CD4-positive, alpha-beta T cell treated with Interleukin-15 for 4 hours (primary cell): ENCODE measurements around the gene PQBP1.
"Not testable (repeated sequence)": the region's sequence is repeated elsewhere in the genome, so short reads cannot be mapped to it uniquely, and the experiment has no call there.

Experiments used
- DNase-seq: peaks from one replicate; pipeline ENCODE4 v3.0.0-alpha.2; 2020; ENCODE audit warnings: low spot score

PQBP1 gene, protein sequence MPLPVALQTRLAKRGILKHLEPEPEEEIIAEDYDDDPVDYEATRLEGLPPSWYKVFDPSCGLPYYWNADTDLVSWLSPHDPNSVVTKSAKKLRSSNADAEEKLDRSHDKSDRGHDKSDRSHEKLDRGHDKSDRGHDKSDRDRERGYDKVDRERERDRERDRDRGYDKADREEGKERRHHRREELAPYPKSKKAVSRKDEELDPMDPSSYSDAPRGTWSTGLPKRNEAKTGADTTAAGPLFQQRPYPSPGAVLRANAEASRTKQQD

DNA sequence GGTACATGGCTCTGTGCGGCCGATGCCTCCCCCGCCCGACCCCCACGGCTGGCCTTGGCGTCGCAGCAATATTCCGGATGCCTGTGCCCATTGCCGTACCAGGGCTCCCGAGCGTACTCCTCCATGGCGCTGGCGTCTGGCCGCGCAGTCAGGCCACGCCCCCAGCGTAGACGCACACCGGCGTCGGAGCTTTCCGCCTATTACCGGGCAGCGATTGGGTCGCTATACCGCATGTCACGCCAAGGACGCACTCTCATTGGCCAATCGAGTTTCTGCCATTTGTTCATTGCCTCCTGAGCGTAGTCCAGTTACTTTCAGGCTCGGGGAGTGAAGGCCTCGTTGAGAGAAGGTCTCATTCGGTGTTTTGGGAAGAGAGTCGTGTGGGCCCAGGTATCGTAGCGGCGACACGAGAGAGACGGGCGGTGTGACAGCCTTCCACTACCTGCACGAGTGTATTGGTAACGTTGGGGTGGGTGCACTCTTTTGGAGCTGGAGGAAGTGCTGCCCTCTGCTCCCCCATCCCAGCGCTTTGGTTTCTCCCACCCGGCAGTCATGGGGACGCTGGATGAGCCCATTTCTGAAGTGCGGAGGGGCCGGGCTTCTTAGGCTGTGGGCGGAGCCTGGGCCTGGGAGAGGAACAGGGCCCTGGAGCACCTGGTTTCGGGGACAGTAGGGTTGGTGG, at the start of gene PQBP1, which contains the start of gene TIMM17B:
Gene PQBP1, plus strand, starts transcription at position 306 of the 682 bp plus-strand sequence. CDS start 580 bp downstream, outside the sequence.
Gene TIMM17B, minus strand, starts transcription at position 144 of the 682 bp plus-strand sequence. Its CDS starts 19 bp downstream, at position 125.
- DNase-seq, result peak; percentile 90

DNA sequence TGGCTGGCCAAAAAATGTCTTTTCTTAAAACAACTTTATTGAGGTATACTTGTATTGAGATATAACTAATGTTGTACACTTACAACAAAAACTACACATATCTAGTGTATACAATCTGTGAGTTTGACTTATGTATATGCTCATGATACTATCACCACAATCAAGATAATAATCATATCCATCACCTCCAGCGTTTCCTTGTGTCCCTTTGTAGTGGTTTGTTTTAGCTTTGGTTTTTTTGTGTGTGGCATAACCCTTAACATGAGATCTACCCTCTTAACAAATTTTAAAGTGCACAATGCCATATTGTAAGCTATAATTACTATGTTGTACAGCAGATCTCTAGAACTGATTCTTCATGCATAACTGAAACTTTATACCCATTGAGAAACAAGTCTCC, 48.9 kb upstream of the PQBP1 start:
- DNase-seq, result no peak

DNA sequence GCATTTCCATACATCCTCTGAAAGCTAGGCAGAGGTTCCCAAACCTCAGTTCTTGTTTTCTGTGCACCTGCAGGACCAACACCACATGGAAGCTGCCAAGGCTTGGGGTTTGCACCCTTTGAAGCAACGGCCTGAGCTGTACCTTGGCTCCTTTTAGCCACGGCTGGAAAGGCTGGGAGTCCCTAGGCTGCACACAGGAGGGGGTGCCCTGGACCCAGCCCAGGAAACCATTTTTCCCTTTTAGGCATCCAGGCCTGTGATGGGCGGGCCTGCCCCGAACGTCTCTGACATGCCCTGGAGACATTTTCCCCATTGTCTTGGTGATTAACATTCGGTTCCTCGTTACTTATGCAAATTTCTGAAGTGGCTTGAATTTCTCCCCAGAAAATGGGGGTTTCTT, 44.9 kb upstream of the PQBP1 start:
- no peak for DNase-seq

DNA sequence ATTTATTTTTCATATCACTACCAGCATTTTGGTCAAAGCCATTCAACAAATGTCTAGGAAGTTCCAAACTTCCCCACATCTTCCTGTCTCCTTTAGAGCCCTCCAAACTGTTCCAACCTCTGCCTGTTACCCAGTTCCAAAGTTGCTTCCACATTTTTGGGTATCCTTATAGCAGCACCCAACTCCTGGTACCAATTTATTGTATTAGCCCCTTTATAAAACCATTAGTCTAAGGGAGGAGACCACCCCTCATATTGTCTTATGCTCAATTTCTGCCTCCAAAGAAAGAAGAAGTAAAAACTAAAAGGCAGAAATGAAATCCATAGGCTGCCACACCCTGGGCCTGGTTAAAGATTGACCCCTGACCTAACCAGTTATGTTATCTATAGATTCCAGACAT, 44.2 kb upstream of the PQBP1 start:
- DNase-seq, result not testable (repeated sequence)

DNA sequence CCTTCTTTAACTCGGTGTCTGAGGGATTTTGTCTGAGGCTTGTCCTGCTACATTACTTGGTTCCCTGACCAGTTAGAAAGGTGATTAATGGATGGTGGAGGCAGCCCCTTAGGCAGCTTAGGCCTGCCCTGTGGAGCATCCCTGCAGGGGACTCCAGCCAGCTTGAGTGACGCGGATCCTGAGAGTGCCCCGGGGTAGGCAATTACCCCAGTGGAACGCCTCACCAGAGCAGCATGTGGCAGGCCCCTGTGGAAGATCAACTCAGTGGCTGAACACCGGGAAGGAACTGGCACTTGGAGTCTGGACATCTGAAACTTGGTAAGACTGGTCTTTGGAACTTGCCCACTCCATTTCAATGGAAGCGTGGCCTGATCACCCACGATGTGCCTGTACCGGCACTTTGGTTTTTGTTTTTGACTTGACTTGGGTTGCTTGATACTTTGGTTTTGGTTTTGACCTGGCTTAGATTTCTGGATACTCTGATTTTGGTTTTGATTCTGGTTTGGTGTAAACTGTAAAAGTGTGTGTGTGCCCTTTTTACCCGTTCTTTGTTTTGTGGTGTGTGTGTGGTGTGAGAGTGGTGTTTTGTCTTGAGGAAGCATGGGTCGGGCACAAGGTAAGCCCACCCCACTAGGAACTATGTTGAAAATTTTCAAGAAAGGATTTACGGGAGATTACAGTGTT, 43.5 kb upstream of the PQBP1 start:
- not testable (repeated sequence) for DNase-seq

DNA sequence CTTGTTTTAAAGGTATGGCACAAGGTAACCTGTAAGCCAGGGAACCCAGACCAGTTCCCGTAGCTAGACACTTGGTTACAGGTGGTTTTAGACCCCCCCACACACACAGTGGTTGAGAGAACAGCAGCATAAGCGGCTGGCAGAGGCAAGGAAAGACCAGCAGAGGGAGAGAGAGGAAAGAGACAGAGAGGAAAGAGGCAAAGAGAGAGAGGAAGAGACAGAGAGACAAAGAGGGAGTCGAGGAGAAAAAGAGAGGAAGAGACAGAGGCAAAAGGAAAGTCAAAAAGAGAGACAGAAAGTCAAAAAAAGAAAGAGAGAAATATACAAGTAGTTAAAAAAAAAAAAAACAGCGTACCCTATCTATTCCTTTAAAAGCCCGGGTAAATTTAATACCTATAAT, 42.8 kb upstream of the PQBP1 start:
- peak; percentile 7 for DNase-seq

DNA sequence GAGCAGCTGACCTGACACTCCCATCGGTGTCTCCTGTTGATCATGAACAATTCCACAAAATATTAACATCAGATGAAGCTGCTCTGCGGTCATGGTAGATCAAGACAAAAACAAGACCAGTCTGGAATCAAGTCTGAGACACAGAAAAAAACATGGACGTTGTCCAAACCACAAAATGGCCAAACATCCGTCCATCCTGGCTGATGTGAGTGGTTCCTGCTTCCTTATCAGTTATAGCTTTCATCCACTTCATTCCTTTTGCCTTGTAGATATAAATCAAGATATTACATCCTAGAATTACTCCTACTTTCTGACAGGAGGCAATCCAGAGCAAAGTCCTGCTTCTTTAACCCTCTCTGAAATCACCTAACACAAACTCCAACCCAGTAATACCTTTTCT, 33.5 kb upstream of the PQBP1 start:
- no peak for DNase-seq

DNA sequence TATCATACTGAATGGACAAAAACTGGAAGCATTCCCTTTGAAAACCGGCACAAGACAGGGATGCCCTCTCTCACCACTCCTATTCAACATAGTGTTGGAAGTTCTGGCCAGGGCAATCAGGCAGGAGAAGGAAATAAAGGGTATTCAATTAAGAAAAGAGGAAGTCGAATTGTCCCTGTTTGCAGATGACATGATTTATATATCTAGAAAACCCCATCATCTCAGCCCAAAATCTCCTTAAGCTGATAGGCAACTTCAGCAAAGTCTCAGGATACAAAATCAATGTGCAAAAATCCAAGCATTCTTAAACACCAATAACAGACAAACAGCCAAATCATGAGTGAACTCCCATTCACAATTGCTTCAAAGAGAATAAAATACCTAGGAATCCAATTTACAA, 25.7 kb upstream of the PQBP1 start:
- not testable (repeated sequence) for DNase-seq

DNA sequence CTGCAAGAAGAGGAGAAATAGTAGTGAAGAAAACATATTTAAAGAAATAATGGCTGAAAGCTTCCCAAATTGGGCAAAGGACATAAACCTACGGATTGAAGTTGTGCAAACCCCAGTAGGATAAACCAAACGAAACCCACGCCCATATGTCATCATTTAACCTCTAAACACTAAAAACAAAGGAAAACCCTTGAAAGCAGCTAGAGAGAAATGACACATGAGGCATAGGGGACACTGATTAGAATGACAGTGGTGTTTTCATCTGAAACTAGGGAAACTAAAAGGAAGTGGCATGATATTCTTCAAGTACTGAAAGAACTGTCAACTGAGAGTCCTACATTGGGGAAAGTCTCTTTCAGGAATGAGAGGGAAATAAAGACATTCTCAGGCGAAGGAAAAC, 20.8 kb upstream of the PQBP1 start:
- not testable (repeated sequence) for DNase-seq

DNA sequence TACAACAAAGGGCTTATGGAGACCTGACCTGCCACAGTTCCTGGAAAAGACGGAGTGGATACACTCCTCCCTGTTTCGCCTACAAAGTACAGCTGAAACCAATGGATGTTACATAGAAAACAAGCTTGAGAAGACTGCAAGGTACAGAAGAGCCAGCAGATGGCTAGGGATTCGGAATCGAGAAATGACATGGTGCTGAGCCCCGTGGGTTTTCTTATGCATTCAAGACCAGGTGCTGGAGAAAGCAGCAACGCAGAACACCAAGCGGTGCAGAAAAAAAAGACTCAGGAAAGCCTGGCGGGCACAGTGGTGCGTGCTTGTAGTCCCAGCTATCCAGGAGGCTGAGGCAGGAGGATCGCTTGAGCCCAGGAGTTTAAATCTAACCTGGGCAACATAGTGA, 14.0 kb upstream of the PQBP1 start:
- DNase-seq, result no peak

DNA sequence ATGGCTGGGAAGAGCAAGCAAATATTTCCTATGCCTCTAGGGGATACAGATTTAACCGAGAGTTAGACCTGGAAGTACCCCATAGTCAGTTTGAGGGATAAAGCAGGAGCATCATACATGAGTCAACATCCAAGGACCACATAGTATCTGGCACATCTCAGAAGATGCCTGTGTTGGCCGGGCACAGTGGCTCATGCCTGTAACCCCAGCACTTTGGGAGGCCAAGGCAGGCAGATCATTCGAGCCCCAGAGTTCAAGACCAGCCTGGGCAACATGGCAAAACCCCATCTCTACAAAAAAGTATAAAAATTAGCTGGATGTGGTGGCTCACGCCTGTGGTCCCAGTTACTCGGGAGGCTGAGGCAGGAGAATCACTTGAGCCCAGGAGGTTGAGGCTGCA, 11.1 kb upstream of the PQBP1 start:
- DNase-seq, result not testable (repeated sequence)

DNA sequence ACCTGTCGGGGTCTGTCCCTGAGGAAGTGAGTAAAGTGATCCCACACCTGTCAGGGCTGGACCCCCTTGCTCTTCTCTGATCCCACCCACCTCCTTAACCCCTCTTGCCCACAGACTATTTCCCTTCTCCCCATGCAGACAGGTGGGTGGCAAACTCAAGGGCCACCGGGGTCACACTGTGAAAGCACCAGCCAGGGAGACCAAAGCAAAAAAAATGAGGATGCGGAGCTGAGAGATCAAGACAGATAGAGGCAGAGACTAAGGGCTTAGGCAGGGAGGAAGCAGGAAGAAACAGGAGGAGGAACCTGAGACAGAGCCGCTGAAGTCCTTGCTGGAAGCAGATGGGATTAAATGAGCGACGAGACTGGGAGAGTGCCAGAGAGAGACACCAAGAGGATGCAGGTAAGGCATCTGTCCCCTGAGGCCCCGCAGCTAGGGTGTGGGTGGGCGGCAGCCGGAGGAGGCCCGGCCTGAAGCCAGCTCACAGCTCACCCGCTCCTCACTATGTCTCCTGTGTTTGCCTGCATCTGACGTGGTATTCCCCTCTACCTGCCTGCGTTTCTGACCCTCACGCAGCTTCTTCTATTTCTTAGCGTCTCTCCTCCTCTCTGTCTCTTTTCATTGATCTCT, 7.3 kb upstream of the PQBP1 start:
- DNase-seq, result no peak

DNA sequence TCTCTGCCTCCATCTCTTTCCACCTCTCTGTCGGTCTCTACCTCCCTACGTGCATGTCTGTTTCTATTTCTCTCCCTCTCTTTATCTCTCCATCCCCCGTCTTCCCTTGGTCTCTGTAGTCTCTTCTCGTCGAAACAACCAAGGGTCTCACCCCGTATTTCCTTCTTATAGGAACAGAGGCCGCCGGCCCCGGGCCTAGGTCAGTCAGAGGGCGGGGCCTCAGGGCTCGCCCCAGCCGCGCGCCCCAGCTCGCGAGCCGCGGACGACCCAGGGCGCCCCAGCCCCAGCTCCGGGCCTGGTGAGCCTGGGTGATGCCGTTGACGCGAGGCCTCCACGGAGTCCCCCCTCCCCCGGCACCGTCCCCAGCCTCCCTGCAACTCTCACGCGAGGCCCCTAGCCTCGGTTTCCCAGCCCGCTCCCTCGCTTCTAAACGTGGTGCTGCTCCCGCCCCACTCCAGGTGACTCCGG, 6.8 kb upstream of the PQBP1 start:
- no peak for DNase-seq

DNA sequence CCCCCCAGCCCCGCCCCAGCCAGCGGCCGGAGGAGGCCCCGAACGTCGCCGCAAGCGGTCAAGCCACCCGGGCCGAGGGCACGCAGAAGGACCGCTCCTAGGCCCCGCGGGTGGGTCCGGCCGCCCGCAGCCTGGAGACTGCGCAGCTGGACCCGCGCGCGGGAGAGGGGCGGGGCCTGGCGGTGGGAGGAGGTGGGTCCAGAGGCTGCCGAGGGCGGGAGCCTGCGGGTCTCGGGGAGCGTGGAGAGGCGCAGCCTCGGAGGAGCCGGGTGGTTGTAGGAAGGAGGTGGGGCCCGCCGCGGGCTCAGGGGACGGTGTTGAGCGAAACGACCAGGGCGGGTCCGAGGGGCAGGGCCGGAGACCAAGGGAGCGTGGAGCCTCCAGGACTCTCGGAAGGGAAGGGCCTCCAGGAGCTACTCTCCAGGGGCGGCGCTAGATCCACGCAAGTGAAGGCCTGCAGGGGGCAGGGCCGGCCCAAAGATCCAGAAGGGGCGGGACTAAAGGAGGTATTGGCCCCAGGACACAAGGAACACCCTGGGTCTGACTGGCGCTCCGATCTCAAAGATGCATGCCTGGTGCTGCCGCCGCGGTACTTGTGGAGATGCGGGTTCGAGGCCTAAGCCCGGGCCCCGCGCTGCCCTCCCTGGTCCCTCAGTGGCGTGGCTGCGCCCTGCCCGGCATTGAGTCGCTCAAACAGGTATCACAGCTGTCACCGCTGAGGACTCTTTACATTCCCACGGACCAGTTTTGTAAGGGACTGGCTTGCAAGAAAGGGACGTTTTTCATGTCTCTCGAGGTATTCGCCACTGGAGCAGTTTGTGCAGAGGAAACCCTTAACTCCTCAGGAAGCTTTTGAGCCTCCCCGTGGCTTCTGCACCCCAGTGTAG, 6.1 kb upstream of the PQBP1 start:
- DNase-seq, result peak; percentile 76

DNA sequence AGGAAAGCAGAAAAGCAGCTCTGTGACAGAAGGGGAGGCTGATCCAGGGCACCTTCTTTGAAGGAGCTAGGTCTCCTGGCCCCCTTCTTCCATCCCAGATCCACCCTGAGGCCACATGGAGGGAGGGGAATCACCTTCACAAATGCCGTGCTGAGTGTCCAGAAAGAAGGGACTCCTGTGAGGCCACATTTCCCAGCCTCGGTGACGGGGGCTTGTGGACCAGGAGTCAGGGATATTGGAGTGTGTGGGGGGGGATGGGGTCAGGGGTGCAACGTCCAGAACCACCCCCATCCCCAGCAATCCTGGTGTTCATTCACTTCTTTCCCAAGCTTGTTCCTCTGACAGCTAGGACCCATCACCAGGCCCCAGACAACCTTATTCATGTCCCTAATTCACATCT, 4.8 kb upstream of the PQBP1 start:
- no peak for DNase-seq

DNA sequence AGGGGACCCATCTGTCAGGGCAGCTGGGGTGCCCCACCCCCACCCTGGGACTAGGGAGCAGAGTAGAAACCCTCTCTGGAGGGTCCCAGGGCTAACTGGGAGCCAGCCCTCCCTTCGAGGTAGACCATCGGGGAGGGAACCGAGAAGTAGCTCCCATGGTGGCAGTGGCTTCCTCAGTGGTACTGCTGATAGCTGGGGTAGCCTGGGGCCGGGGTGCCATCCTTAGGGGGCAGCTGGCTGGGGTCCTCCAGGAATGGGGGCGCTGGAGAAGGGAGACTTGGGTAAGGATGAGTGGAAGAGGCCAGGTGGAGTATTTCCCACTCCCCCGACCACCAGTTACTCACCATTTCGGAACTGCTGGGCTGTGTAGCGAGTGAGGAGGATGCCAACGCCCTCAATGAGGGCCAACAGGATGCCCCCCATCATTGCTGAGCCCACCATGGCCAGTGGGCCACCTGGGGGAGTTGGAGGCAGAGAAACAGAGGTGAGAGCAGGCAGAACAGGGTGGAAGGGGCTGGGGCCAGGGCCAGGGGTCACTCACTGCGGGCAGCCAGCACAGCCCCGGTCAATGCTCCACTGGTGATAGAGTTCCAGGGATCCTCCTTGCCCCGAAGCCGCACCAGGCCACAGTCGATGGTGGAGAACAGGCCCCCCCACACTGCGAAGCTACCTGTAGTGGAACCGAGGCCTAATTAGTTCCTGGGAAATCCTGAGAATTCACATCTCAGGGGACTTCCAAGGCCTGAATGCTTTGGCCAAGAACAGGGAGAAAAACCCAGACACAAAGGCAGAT, 4.0 kb upstream of the PQBP1 start:
- DNase-seq, result no peak

DNA sequence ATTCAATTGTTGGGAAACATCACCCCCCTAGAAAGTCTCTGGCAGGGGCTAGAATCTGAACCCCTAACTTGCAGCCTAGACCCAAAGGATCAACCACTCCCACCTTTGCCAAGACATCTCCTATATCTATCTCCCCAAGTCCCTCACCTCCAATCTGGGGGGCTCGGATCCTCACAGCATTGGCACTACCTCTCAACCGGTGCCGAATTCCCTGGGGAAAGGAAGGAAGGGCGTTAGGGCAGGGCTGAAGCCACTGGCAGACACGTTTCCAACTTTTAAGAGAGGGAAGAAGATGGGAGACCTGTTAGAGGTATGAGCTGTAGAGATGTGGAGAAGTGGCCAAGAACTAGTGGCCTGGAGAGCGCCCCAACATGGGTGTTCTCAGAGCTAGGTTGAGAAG, 2.8 kb upstream of the PQBP1 start:
- no peak for DNase-seq

DNA sequence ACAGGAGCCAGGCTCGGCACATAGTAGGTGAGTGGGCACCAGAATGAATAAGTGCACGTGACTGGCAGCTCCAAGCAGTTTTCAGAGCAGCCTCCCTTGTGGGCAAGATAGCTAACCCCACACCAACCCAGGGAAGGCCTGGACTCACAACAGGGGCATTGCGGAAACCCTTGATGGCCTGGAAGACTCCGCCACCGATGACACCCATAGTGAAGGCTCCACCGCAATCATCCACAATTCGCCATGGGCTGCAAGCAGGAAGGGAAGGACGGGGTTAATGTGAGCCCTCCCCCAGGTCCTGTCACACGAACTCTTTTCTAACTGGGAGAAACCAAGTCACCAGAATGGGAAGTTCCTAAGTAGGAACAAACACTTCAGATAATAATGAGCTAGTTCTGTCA, 1.1 kb upstream of the PQBP1 start:
- DNase-seq, result no peak

DNA sequence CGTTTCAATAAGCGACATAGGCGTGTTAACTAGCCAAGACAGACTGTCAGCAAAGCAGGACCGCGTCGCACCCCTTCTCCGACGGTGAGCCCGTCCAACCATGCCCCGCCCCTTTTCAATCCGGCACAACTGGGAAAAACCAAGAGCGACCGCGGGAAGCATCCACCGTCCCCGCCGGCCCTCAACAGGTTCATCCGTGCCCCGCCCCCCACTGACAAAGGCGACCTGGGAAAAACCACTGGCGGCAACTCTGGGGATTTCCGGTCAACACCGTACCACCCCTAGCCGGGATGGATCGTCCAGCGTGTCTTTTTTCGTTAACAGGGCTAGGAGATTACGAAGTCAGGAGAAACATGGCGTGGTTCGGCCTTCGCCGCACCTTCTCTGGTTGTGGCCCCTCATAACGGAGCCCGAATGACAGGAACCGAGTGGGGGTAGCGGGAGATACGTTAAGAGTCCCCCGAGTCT, 539 bp upstream of the PQBP1 start:
- DNase-seq, result peak; percentile 50

DNA sequence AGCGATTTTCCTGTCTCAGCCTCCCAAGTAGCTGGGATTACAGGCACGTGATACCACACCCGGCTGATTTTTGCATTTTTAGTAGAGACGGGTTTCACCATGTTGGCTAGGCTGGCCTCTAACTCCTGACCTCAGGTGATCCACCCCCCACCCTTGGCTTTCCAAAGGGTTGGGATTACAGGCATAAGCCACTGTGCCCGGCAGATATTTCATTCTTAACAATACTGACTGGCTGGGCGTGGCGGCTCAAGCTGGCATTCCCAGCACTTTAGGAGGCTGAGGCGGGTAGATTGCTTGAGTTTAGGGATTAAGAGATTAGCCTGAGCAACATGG, 1.3 kb downstream of the PQBP1 start:
- DNase-seq, result no peak

DNA sequence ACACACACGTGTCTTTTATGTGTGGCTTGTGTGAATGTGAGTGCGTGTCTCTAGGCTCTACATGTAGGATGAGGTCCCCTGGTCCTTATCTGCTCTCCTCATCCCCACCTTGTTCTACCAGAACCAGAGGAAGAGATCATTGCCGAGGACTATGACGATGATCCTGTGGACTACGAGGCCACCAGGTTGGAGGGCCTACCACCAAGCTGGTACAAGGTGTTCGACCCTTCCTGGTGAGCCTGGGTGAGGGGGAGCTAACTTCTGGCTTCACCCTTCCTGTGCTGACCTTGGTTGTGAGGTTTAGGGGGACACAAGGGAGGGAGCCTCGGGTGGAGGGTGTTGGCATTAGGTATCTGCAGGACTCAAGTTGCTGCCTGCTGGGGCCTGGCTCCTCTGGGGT, 3.3 kb downstream of the PQBP1 start:
- DNase-seq, result no peak
